Left ventricle myocardium inferior (tissue), 1 donor: Measurements from ENCODE around the gene GET4. TPM values are rescaled to one million over a fixed set of nuclear protein-coding genes. Genes with fewer than 3 reads are reported as not detected.

Experiments
- DNase-seq: peaks from one replicate; pipeline ENCODE4 v3.0.0-alpha.2; 2020
- H3K27ac ChIP-seq: fragments of 200-600 bp; replicated peaks from 2 replicates; pipeline ENCODE4 v1.8.0; 2021
- H3K27me3 ChIP-seq: fragments of 200-600 bp; 2 replicates; pipeline ENCODE4 v1.8.0; 2021; ENCODE audit warnings: low read depth
- H3K36me3 ChIP-seq: fragments of 200-600 bp; 2 replicates; pipeline ENCODE4 v1.8.0; 2021
- H3K4me1 ChIP-seq: fragments of 200-600 bp; 2 replicates; pipeline ENCODE4 v1.8.0; 2021
- H3K4me3 ChIP-seq: fragments of 200-600 bp; 2 replicates; pipeline ENCODE4 v1.8.0; 2021; ENCODE audit warnings: mild to moderate bottlenecking, moderate library complexity
- H3K9me3 ChIP-seq: fragments of 200-600 bp; replicated peaks from 2 replicates; pipeline ENCODE4 v1.8.0; 2021
- intact Hi-C: fragments of 100-400 bp; cut with micrococcal nuclease; formaldehyde crosslinking; loops from one replicate; pipeline ENCODE4 v1.11.0; 2022
- total RNA-seq: library from RNA; stranded (reverse); fragmentation: NEBNext Ultra II Directional; extraction: Animal tissue kit (Norgen Biotek cat#: 25700); gene quantifications from one replicate; pipeline ENCODE4 v1.2.1, GENCODE V29; 2021
- TF ChIP-seq, protein P1 (sequence below): fragments of 200-600 bp; IDR thresholded peaks from 2 replicates; pipeline ENCODE4 v1.8.0; 2021; ENCODE audit warnings: antibody characterized with exemption, mild to moderate bottlenecking, borderline replicate concordance
- donor health status: DM: no; HTN: yes; CAD: no; lungs with severe emphysema.

Gene GET4
- total RNA-seq, 1 donor from 2014 or later = 22.9 TPM

DNA sequence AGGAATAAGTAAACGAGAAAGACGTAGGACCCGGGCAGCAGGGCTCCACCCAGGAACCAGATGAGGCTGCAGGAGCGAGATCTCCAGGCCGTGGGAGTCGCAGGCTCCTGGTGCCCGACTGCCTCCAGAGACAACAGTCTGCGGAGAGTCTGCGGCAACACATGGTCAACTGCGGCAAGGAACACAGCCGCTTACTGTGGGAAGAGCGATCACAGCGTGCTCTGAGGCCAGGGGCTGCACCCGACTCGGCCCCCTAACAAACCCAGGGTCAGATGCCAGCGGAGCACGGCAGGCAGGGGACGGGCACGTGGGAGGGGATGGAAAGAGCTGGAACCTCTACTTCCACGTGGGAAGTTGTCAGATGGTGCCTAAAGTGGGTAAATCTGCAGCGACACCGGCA is 26.6 kb downstream of the GET4 start:
- Histone ChIP-seq H3K27ac (no peak overlapping the region), H3K27me3 (peaks cover 20% of the 10 kb centered on the region), H3K4me3 (no peak overlapping the region), H3K4me1 (peaks cover 16% of the 10 kb centered on the region), H3K36me3 (no peaks in the 10 kb centered on the region), H3K9me3 (no peaks in the 10 kb centered on the region)
- TF ChIP-seq, protein P1, sequence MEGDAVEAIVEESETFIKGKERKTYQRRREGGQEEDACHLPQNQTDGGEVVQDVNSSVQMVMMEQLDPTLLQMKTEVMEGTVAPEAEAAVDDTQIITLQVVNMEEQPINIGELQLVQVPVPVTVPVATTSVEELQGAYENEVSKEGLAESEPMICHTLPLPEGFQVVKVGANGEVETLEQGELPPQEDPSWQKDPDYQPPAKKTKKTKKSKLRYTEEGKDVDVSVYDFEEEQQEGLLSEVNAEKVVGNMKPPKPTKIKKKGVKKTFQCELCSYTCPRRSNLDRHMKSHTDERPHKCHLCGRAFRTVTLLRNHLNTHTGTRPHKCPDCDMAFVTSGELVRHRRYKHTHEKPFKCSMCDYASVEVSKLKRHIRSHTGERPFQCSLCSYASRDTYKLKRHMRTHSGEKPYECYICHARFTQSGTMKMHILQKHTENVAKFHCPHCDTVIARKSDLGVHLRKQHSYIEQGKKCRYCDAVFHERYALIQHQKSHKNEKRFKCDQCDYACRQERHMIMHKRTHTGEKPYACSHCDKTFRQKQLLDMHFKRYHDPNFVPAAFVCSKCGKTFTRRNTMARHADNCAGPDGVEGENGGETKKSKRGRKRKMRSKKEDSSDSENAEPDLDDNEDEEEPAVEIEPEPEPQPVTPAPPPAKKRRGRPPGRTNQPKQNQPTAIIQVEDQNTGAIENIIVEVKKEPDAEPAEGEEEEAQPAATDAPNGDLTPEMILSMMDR = no peak
- intact Hi-C loops = no loop called here
- DNase-seq = no peak

DNA sequence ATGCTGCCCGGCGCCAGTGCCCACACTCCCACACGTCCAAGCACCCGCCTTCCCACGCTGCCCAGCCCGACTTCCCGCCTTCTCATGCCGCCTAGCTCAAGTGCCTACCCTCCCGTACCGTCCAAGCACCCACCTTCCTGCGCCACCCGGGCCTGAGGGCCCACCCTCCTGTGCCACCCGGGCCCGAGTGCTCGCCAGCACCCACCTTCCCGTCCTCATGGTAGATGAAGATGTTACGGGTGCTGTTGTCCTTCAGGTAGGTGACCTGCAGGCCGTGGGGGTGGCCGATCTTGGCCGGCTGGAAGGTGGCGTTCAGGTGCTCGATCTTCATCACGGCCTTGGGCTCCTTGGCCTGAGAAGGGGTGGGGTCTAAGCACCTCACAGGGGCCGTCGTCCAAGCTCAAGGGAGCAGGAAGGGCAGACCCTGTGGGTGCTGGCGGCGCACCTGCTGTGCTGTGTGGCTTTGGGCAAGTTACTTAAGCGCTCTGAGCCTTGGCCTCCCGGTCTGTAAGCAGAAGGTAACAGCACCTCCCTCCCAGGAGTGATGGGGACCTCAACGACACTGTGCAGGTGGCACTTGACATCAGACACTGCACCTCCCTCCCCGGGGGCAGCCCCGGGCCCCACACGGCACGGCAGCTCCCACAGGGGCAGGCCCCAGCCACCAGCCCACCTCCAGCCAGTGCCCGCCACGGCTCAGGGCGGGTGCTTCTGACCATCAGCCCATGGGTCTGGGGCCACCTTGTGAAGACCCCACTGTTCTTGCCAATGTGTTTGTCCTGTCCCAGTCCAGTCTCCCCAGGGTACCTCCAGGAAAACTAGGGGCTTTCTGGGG is 27.8 kb downstream of the GET4 start:
- Histone ChIP-seq H3K4me3 (peak overlapping the region; percentile 27), H3K4me1 (peaks cover 11% of the 10 kb centered on the region), H3K27ac (no peak overlapping the region), H3K9me3 (no peaks in the 10 kb centered on the region), H3K27me3 (peaks cover 20% of the 10 kb centered on the region), H3K36me3 (no peaks in the 10 kb centered on the region)
- DNase-seq = no peak
- intact Hi-C loops = no loop called here
- TF ChIP-seq, protein P1 = no peak

DNA sequence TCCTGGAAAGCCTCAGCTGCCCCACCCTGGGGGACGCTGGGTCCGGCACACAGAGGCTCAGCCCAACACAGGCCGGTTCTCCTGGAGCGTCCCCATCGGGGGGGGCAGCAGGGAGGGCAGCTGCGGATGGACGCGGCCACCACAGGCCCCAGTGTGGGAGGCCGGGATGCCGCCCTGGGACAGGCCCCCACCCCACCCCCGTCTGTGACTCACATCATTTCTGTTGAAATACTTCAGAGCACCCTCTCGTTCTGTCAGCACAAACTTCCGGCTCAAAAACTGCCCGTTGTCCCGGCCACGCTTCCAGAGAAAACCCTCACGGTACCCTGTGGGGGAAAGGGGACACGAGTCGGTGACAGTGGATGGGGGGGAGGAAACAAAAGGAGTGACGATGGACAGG is 28.5 kb downstream of the GET4 start:
- Histone ChIP-seq H3K4me3 (peak overlapping the region; percentile 27), H3K27ac (no peak overlapping the region), H3K9me3 (no peaks in the 10 kb centered on the region), H3K27me3 (peaks cover 20% of the 10 kb centered on the region), H3K4me1 (peaks cover 11% of the 10 kb centered on the region), H3K36me3 (no peaks in the 10 kb centered on the region)
- no peak for DNase-seq
- TF ChIP-seq, protein P1 = no peak
- intact Hi-C loops = no loop called here

DNA sequence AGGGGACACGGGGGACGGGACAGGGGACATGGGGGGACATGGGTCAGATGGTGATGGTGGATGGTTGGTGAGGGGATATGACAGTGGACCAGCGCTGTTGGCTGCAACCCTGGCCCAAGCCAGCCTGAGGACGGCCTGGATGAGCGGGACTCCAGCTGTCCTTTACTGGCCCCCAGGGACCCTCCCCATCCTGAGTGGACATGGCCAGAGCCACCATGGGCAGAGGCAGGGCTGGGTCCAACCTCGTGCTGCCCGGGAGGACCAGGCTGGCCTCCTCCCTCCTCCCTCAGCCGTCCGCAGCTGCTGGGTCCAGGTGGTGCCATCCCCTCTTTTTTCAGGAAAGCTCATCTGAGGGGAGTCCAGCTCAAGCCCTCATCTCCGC is 30.4 kb downstream of the GET4 start:
- Histone ChIP-seq H3K4me1 (peaks cover 3% of the 10 kb centered on the region), H3K27me3 (peaks cover 20% of the 10 kb centered on the region), H3K36me3 (no peaks in the 10 kb centered on the region), H3K27ac (no peak overlapping the region), H3K9me3 (no peaks in the 10 kb centered on the region), H3K4me3 (no peak overlapping the region)
- intact Hi-C loops = no loop called here
- DNase-seq = no peak
- TF ChIP-seq, protein P1 = no peak

DNA sequence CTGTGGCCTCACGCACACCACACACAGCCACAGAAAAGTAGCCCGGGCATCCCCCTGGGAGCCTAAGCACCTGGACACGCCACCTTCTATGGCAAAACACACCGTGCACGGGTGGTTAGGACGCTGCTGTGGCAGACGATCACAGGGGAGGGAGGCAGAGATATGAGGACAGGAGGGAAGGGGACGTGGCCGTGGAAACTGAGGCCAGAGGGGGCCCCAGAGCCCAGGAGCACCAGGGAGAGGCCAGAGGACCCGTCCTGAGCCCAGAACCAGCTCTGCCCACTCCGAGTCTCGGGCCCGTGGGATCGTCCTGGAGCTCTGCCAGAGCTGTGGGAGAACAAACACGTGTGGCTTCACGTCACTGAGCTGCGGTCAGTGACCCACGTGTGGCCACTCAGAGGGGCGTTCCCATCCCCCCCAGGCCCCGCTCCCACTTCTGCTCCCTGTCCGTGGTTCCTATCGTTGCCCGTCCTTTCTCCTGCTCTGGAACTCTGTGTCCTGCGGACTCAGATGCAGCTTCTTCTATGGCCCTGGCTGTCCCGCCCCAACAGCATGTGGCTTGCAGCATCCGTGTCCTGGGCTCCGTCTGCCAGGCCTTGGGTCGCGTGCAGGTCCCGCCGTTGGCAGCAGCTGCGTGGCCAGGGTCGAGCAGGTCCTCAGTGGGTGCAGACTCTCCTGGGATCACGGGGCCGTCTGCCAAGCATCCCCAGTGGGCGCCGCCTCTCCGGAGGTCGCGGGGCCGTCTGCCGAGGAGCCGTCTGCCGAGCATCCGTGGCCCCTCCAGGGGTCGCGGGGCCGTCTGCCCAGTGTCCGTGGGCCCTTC is 31.0 kb downstream of the GET4 start:
- H3K27ac ChIP-seq = no peak overlapping the region
- no peak for DNase-seq
- TF ChIP-seq, protein P1 = no peak
- H3K27me3 ChIP-seq = peaks cover 20% of the 10 kb centered on the region
- intact Hi-C loops = no loop called here
- no peaks in the 10 kb centered on the region for H3K36me3 ChIP-seq
- no peak overlapping the region for H3K4me3 ChIP-seq
- H3K9me3 ChIP-seq = no peaks in the 10 kb centered on the region
- H3K4me1 ChIP-seq = peaks cover 3% of the 10 kb centered on the region
